GM23338 (cell line): Measurements from ENCODE around the gene SUPT5H. TPM values are rescaled to one million over a fixed set of nuclear protein-coding genes. Genes with fewer than 3 reads are reported as not detected.

Source experiments
- ATAC-seq: fragments of 200-7000 bp; cut with Tn5 transposase; 3 replicates; pipeline ENCODE4 v1.9.1; 2020
- DNase-seq: peaks from one replicate; pipeline ENCODE4 v3.0.0-alpha.2; 2015; ENCODE audit warnings: low spot score
- H2AFZ ChIP-seq: fragments of 200-600 bp; sonication (generic); 2 replicates; pipeline ENCODE4 v1.8.0; 2016; ENCODE audit warnings: antibody characterized with exemption, mild to moderate bottlenecking, moderate library complexity
- H3F3A ChIP-seq: fragments of 200-600 bp; sonication (generic); replicated peaks from 2 replicates; pipeline ENCODE4 v1.8.0; 2017; ENCODE audit warnings: antibody characterized with exemption, mixed run types, low read depth
- H3K27ac ChIP-seq: fragments of 200-600 bp; sonication (generic); 2 replicates; pipeline ENCODE4 v1.6.1; 2016; ENCODE audit warnings: low read depth
- H3K27me3 ChIP-seq: fragments of 200-600 bp; sonication (generic); 2 replicates; pipeline ENCODE4 v1.8.0; 2016; ENCODE audit warnings: mild to moderate bottlenecking, mixed run types, moderate library complexity; ENCODE audit not compliant: insufficient read depth
- H3K36me3 ChIP-seq: fragments of 200-600 bp; sonication (generic); 2 replicates; pipeline ENCODE4 v1.8.0; 2016; ENCODE audit warnings: mild to moderate bottlenecking; ENCODE audit not compliant: insufficient read depth
- H3K4me1 ChIP-seq: fragments of 200-600 bp; sonication (generic); 2 replicates; pipeline ENCODE4 v1.8.0; 2016; ENCODE audit warnings: mild to moderate bottlenecking, moderate library complexity; ENCODE audit not compliant: insufficient read depth
- H3K4me2 ChIP-seq: fragments of 200-600 bp; sonication (generic); 2 replicates; pipeline ENCODE4 v1.7.1; 2017; ENCODE audit warnings: mixed run types
- H3K4me3 ChIP-seq: fragments of 200-600 bp; sonication (generic); 2 replicates; pipeline ENCODE4 v1.6.1; 2016; ENCODE audit warnings: mixed run types
- H3K79me2 ChIP-seq: fragments of 200-600 bp; sonication (generic); replicated peaks from 2 replicates; pipeline ENCODE4 v1.8.0; 2017; ENCODE audit warnings: mild to moderate bottlenecking; ENCODE audit not compliant: insufficient read depth
- H3K9me2 ChIP-seq: fragments of 200-600 bp; sonication (generic); 2 replicates; pipeline ENCODE4 v1.8.0; 2017; ENCODE audit not compliant: insufficient read depth
- H4K20me1 ChIP-seq: fragments of 200-600 bp; sonication (generic); replicated peaks from 2 replicates; pipeline ENCODE4 v1.8.0; 2017; ENCODE audit warnings: mild to moderate bottlenecking; ENCODE audit not compliant: insufficient read depth
- H3K27ac Mint-ChIP-seq: 2 replicates; pipeline ENCODE4 v1.8.0; 2020; ENCODE audit warnings: inconsistent platforms, mild to moderate bottlenecking, moderate library complexity, mixed read lengths
- H3K27me3 Mint-ChIP-seq: 3 replicates; pipeline ENCODE4 v1.8.0; 2022; ENCODE audit warnings: low read depth, mild to moderate bottlenecking, moderate library complexity, mixed read lengths, inconsistent platforms; ENCODE audit not compliant: insufficient read depth, poor library complexity
- H3K36me3 Mint-ChIP-seq: 3 replicates; pipeline ENCODE4 v1.8.0; 2021; ENCODE audit warnings: low read depth, mild to moderate bottlenecking, inconsistent platforms, moderate library complexity, mixed read lengths
- H3K4me1 Mint-ChIP-seq: 3 replicates; pipeline ENCODE4 v1.8.0; 2020; ENCODE audit warnings: mild to moderate bottlenecking, inconsistent platforms, mixed read lengths
- H3K4me3 Mint-ChIP-seq: 3 replicates; pipeline ENCODE4 v1.8.0; 2021; ENCODE audit warnings: moderate library complexity, mild to moderate bottlenecking, inconsistent platforms, mixed read lengths
- H3K9me3 Mint-ChIP-seq: 3 replicates; pipeline ENCODE4 v1.8.0; 2020; ENCODE audit warnings: moderate library complexity, mild to moderate bottlenecking, inconsistent platforms, mixed read lengths
- CREB1 ChIP-seq: fragments of 250-450 bp; sonication (Bioruptor Pico); IDR thresholded peaks from 2 replicates; pipeline ENCODE4 v1.5.0; 2020; ENCODE audit warnings: low read depth, mild to moderate bottlenecking, moderate library complexity
- CTCF ChIP-seq, 2 experiments: fragments of 200-600 bp in 1 of 2; sonication (generic) in 1 of 2; conservative IDR thresholded peaks; 2 replicates each; pipeline versions ENCODE4 v1.5.1 to v1.6.1; 2016 to 2017; ENCODE audit warnings: antibody characterized with exemption in 2 of 2, low read depth in 2 of 2, mild to moderate bottlenecking in 2 of 2, moderate library complexity in 1 of 2
- ETS1 ChIP-seq: IDR thresholded peaks from 2 replicates; pipeline ENCODE4 v1.6.1; 2016; ENCODE audit warnings: antibody characterized with exemption
- EZH2 ChIP-seq: fragments of 200-600 bp; sonication (generic); IDR thresholded peaks from one replicate; pipeline ENCODE4 v1.8.0; 2017; ENCODE audit warnings: antibody characterized with exemption, mild to moderate bottlenecking, low read depth; ENCODE audit not compliant: unreplicated experiment
- EZH2phosphoT487 ChIP-seq: fragments of 200-600 bp; sonication (generic); IDR thresholded peaks from one replicate; pipeline ENCODE4 v1.8.1; 2018; ENCODE audit warnings: antibody characterized with exemption; ENCODE audit not compliant: unreplicated experiment
- JUNB ChIP-seq: IDR thresholded peaks from one replicate; pipeline ENCODE4 v1.6.1; 2016; ENCODE audit warnings: antibody characterized with exemption; ENCODE audit not compliant: unreplicated experiment
- POLR2AphosphoS5 ChIP-seq: IDR thresholded peaks from 2 replicates; pipeline ENCODE4 v1.6.1; 2016; ENCODE audit warnings: antibody characterized with exemption, low read depth
- ZNF331 ChIP-seq: fragments of 250-450 bp; sonication (Bioruptor Pico); IDR thresholded peaks from 2 replicates; pipeline ENCODE4 v1.5.0; 2020; ENCODE audit warnings: low read depth, mild to moderate bottlenecking, moderate library complexity
- ZNF462 ChIP-seq: fragments of 250-450 bp; sonication (Bioruptor Pico); IDR thresholded peaks from 2 replicates; pipeline ENCODE4 v1.5.0; 2020; ENCODE audit warnings: mild to moderate bottlenecking, moderate library complexity
- polyA plus RNA-seq: library from polyadenylated mRNA; unstranded; fragments of >200 nt; fragmentation: Nextera tagmentation; extraction: Ambion mirVana; gene quantifications from 2 replicates; pipeline ENCODE4 v1.2.1, GENCODE V29; 2016
- total RNA-seq: library from RNA; depleted of rRNA; stranded (reverse); fragments of >200 nt; shearing (Covaris generic); gene quantifications from 2 replicates; pipeline ENCODE4 v1.2.3, GENCODE V29; 2014

SUPT5H gene
- total and polyA plus RNA-seq, 2 experiments from 2014 or later: 108 to 150 TPM

GRCh38 chr19:39426170-39426569 lies 19.2 kb upstream of the SUPT5H start (continued):
- no peak for TF ChIP-seq ZNF462 (CRISPR knock-in tag)
- TF ChIP-seq CTCF (conservative IDR thresholded peaks at IDR 0.05; ENCODE audit: low read depth in 2 of 2): no peak
- no peak for TF ChIP-seq ETS1

- peaks cover 6% of the 10 kb centered on the region; the same call in 1 of the 2 replicates for H4K20me1 ChIP-seq
- H3K79me2 ChIP-seq: no peaks in the 10 kb centered on the region
- H3F3A ChIP-seq: peaks cover 31% of the 10 kb centered on the region
- H3K4me1 ChIP-seq: peaks cover 26% of the 10 kb centered on the region
- H3K27me3 ChIP-seq: no peaks in the 10 kb centered on the region
- no peak overlapping the region for H2AFZ ChIP-seq
- Mint-ChIP-seq H3K36me3 (peaks cover 53% of the 10 kb centered on the region), H3K27ac (peak overlapping the region; percentile 98), H3K4me1 (peaks cover 33% of the 10 kb centered on the region), H3K9me3 (no peaks in the 10 kb centered on the region; the same call in 2 of the 3 replicates), H3K4me3 (no peak overlapping the region), H3K27me3 (peaks cover 34% of the 10 kb centered on the region)
- peaks cover 8% of the 10 kb centered on the region; the same call in 1 of the 2 replicates for H3K36me3 ChIP-seq
- ATAC-seq (no peak), DNase-seq (no peak)
- no peak overlapping the region; the same call in 1 of the 2 replicates for H3K4me3 ChIP-seq
- H3K4me2 ChIP-seq: peak overlapping the region; percentile 82
- H3K27ac ChIP-seq: peak overlapping the region; percentile 100
- H3K9me2 ChIP-seq: no peaks in the 10 kb centered on the region
- TF ChIP-seq ZNF331 (CRISPR knock-in tag) (no peak), JUNB (no peak), CTCF (conservative IDR thresholded peaks at IDR 0.05; ENCODE audit: low read depth in 2 of 2) (no peak), POLR2AphosphoS5 (no peak; the same call in none of the 2 replicates), EZH2 (no peak), EZH2phosphoT487 (no peak), CREB1 (no peak), ETS1 (no peak)
Observed at GRCh38 chr19:39427707-39428106, 17.7 kb upstream of the SUPT5H start.
